ENCODE measurements around the gene STEAP1.

DNA sequence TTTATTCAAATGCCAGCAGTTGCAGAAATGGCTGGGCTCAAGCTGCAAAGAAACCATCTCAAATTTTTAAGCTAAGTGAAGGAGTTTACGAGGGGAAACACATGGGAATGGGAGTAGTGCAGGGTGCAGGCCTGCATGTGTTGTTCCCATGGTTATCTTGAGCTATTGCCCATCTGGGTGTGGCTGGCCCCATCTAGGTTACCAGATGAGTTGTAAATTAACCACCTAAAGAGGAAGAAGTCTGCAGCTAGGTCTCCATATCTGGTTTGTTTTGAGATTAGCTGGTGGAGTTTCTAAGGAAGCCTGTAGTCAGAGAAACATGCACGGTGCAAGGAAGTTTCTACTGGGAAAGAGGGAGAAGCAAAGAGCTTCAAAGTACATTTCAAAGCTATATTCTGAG is 34.0 kb downstream of the STEAP1 start:
- TF ChIP-seq TAF1 (IDR thresholded peaks at IDR 0.05; ENCODE audit: low read depth, low read length) (no peak), POLR2A (IDR thresholded peaks at IDR 0.05; ENCODE audit: low read depth, low read length) (no peak), POLR2AphosphoS5 (IDR thresholded peaks at IDR 0.05; ENCODE audit: low read depth, low read length) (no peak)
